GM19239 (cell line): Measurements from ENCODE around the gene MAB21L3.
"Not testable (repeated sequence)": the region's sequence is repeated elsewhere in the genome, so short reads cannot be mapped to it uniquely, and the experiment has no call there.

Experiments
- DNase-seq: peaks from one replicate; pipeline ENCODE4 v3.0.0; 2011; ENCODE audit warnings: low spot score; ENCODE audit not compliant: insufficient read length
- FAIRE-seq: peaks from 2 replicates; lab custom pipeline; 2011; peaks lifted over from hg19 to GRCh38; lab: Jason Lieb, UNC

Gene MAB21L3

GRCh38 chr1:116131866-116132605 lies 20.8 kb downstream of the MAB21L3 start:
- no peak for DNase-seq
- FAIRE-seq, result no peak

- no peak for DNase-seq
- FAIRE-seq, result no peak
Observed at GRCh38 chr1:116133696-116134475, 22.7 kb downstream of the MAB21L3 start.

- DNase-seq, result no peak
- no peak for FAIRE-seq
Observed at GRCh38 chr1:116134476-116134773, 23.2 kb downstream of the MAB21L3 start.

GRCh38 chr1:116138277-116138792 lies 27.1 kb downstream of the MAB21L3 start:
- FAIRE-seq (no peak), DNase-seq (no peak)

GRCh38 chr1:116139592-116140134 lies 28.5 kb downstream of the MAB21L3 start:
- FAIRE-seq, result no peak
- DNase-seq, result no peak

GRCh38 chr1:116144151-116144550 lies 33.0 kb downstream of the MAB21L3 start:
- FAIRE-seq, result no peak
- DNase-seq, result no peak

- FAIRE-seq, DNase-seq: not testable (repeated sequence)
Observed at GRCh38 chr1:116146447-116147113, 35.4 kb downstream of the MAB21L3 start.

GRCh38 chr1:116147114-116147510 lies 35.9 kb downstream of the MAB21L3 start:
- FAIRE-seq (no peak), DNase-seq (no peak)

GRCh38 chr1:116147972-116148371 lies 36.8 kb downstream of the MAB21L3 start:
- no peak for DNase-seq
- FAIRE-seq, result no peak

GRCh38 chr1:116148967-116149366 lies 37.8 kb downstream of the MAB21L3 start:
- DNase-seq (no peak), FAIRE-seq (no peak)

GRCh38 chr1:116150368-116150767 lies 39.2 kb downstream of the MAB21L3 start:
- FAIRE-seq, result no peak
- no peak for DNase-seq

GRCh38 chr1:116151739-116152576 lies 40.8 kb downstream of the MAB21L3 start:
- FAIRE-seq (peak; percentile 37), DNase-seq (peak; percentile 92)

- FAIRE-seq (peak; percentile 21), DNase-seq (no peak)
Observed at GRCh38 chr1:116152577-116152943, 41.4 kb downstream of the MAB21L3 start.

GRCh38 chr1:116152950-116153691 lies 41.9 kb downstream of the MAB21L3 start:
- no peak for FAIRE-seq
- no peak for DNase-seq

- DNase-seq (no peak), FAIRE-seq (no peak)
Observed at GRCh38 chr1:116153692-116154031, 42.5 kb downstream of the MAB21L3 start.

- DNase-seq (no peak), FAIRE-seq (no peak)
Observed at GRCh38 chr1:116154536-116154935, 43.3 kb downstream of the MAB21L3 start.

GRCh38 chr1:116157096-116157495 lies 45.9 kb downstream of the MAB21L3 start:
- FAIRE-seq (no peak), DNase-seq (no peak)

GRCh38 chr1:116159177-116159576 lies 48.0 kb downstream of the MAB21L3 start:
- DNase-seq, result no peak
- FAIRE-seq, result no peak

GRCh38 chr1:116159611-116160010 lies 48.4 kb downstream of the MAB21L3 start:
- no peak for DNase-seq
- no peak for FAIRE-seq
